Stimulated activated CD8-positive, alpha-beta memory T cell treated with anti-CD3 and anti-CD28 coated beads, Interleukin-12 subunit alpha, Interleukin-12 subunit beta, amount 100 ng/mL, for 24 hours (primary cell): ENCODE measurements around the gene WDR33.

ENCODE experiments used
- DNase-seq: peaks from one replicate; pipeline ENCODE4 v3.0.0-alpha.2; 2020; ENCODE audit errors: extremely low read depth

Gene WDR33

DNA sequence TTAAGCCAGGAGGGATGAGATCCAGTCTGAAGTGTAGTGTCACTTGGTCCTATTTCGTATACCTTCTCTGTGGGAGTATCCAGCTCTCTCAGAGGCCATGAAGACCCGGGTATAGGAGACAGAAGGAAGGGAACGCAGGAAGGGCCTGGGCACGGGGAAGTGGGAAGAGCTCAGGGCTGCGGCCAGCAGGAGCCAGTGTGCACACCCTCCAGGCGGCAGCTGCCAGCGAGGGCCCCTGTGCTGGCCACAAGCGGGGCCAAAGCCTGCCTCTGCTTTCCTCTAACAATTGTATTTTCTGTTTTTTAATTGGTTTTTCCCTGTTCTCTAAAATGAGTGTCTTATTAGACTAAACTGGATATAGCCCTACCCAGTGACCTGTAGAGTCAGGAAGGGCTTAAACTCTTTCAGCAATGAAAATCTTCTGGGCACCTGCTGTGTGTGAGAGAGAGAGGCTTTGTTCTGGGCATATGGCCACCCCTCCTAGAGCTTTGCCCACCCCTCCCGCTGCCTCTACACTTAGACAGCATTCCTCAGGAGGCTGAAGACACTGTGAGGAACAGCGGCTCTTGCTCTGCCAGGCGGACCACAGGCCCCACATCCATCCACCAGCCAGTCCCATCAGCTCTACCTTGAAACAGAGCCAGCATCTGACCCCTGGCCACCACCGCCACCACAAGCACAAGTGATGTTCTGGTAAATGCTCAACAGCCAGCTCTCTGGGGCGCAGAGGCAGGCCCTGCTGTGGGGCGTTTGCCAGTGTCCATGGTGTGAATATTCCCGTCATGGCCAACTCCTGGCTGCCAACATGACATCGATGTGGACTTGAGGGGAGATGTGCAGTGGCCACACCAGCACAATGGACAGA is 155.5 kb downstream of the WDR33 start:
- no peak for DNase-seq

DNA sequence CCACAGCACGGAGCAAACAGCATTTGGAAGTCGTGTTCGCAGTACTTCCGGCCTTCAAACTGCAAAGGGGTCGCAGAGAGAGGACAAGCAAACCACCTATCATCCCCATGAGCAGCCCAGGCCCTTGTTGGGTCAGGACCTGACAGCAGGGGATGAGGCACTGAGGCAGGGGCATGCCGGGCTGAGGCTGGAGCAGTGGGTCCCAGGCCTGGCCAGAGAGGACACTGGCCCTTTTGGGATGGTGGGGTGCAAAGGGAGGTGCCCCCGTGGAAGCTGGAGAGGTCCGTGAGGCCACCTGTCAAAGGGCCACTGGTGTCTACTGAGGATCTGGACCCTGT is 156.2 kb downstream of the WDR33 start:
- no peak for DNase-seq

DNA sequence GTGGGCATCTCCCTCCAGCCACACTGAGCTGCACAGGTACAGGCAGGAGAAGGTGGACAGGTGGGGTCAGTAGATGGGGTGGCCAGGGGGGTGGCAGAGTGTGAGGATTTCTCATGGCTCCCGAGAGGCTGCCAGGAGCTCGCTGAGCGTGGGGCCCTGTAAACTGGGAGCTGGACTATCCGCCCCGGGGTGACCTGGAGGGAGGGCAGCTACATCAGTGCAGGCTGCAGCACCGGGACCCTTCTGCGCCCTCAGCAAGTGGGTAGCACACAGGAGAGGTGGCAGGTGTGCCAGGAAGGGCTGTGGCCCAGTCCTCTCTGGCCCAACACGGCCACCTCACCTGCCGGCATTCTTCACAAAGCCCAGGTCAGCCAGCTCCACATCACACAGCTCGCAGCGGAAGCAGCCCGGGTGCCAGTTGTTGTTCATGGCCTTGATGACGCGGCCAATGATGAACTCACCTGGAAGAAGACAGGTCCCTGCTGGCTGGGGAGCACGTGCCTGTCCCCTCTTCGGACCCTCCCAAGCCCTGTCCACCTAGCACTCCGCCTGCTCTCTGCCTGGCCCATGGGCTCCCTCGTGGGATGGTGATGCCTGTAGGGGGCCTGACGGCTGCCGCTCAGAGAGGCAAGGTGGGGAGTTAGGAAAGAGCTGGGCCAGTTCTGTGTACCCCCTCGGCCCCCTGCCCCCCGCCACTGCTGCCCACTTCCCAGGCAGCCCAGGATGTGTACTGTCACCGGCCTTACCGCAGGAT is 156.7 kb downstream of the WDR33 start:
- no peak for DNase-seq

DNA sequence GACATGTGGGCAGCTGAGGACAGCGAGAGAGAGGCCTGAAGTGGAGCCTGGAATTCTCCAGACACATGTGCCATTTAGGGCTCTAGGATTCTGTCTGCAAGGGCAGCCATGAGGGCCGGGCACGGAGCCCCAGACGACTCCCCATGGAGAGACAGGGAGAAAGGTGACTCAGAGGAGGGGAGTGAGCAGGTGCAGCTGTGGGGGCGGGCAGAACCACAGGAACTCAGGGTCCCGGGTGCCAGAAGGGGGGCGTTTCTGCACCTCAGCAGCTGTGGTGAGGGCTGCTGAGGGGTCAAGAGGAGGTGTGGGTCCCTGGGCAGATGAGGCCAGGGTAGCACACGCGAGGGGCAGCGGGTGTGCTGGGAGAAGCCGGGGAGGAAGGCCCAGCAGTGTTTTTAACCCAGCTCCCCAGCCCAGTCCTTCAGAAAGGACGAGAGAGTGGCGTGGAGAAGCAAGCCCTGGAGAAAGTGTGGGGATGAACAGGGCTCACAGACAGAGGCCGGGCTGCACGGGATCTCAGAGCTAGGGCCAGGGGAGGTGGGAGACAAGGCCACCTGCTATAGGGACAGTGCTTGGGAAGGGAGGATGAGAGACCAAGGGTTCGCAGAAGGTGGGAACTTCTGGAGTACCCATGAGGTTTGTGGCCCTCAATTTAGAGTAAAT is 157.4 kb downstream of the WDR33 start:
- DNase-seq: no peak

DNA sequence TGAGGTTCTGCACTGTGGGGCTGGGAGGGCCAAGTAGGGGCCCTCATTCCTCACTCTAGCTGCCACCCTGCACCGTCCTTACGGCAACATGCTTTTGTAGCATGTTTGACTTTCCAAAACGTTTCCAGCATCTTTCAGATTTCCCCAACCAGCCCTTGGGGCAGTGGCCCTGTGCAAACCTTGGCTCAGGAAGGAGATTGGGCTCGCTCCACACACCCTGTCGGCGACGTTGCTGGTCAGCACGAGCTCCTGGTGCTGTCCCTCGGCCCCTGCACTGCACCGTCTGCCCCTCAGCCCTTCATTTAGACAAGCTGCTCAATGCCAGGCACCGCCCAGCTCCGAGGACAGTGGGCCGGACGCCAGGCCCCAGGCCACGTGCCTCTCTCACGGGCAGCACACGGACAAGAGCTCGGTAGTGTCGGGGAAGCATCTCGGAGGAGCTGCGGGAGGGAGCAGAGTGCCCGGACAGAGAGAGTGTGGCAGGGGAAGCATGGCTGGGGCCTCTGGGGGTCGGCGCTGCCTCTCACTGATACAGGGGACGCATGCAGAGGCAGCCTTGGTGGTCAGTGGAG is 158.1 kb downstream of the WDR33 start:
- DNase-seq: no peak

DNA sequence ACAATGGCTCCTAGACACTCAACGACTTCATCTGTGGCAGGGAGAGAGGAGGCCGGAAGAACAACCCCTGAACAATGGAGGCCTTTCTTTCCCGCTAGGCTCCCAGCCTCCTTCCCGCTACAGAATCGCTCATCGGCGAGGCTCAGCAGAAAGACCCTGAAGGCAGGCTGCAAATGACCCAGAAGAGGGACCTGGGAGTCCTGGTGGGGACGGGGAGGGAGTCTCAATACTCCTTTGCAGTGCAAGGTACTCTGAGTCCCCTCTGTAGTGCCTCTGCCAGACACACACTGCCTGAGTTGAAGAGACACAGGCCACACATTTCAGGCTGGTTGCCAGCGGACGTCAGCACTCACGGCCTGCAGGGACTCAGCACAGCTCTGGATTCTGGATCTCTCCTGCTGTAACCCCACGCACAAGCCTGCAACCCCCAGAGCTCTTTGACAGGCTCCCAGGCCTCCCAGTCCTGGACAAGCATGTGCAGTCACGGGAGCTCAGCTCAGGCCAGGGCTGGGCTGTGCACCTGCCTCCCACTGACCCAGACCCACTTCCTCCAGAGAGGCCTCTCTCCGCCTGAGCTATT is 158.9 kb downstream of the WDR33 start:
- no peak for DNase-seq

DNA sequence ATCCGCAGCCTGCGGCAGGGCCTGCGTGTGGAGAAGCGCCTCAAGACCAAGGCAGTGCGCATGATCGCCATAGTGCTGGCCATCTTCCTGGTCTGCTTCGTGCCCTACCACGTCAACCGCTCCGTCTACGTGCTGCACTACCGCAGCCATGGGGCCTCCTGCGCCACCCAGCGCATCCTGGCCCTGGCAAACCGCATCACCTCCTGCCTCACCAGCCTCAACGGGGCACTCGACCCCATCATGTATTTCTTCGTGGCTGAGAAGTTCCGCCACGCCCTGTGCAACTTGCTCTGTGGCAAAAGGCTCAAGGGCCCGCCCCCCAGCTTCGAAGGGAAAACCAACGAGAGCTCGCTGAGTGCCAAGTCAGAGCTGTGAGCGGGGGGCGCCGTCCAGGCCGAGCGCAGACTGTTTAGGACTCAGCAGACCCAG is 159.6 kb downstream of the WDR33 start:
- no peak for DNase-seq
